Kidney tubule cell (primary cell): ENCODE results near the gene LRP10.
"Not testable (repeated sequence)": the region's sequence is repeated elsewhere in the genome, so short reads cannot be mapped to it uniquely, and the experiment has no call there.

ENCODE experiments used
- DNase-seq: peaks from one replicate; pipeline ENCODE4 v3.0.0-alpha.2; 2018; ENCODE audit warnings: low spot score

LRP10 gene

GRCh38 chr14:22887260-22887989, 15.9 kb downstream of the LRP10 start:
- DNase-seq, result peak; percentile 94

GRCh38 chr14:22887990-22888378, 16.4 kb downstream of the LRP10 start:
- no peak for DNase-seq

GRCh38 chr14:22888662-22889061, 17.1 kb downstream of the LRP10 start:
- peak; percentile 22 for DNase-seq

- no peak for DNase-seq
Measured at GRCh38 chr14:22890416-22890815, 18.9 kb downstream of the LRP10 start.

GRCh38 chr14:22892488-22892887, 20.9 kb downstream of the LRP10 start:
- no peak for DNase-seq

DNA sequence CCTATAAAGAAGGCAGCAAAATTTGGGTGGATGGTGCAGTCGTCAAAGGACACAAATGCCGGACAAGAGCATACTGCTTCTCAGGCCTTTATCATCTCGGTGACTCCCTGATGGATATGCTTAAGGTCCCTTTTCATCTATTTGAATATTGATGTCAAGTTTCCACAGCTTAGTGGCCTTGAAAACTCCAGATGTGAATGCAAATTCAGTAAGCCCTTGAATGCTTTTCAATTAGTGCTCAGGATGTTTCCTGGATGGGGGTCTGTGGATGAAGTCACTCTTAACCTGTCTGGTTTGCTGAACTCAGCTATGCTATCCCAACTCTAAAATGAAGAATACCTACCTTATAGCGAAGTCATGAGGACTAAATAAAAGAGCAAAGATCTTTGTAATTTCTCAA, 22.2 kb downstream of the LRP10 start:
- no peak for DNase-seq

DNA sequence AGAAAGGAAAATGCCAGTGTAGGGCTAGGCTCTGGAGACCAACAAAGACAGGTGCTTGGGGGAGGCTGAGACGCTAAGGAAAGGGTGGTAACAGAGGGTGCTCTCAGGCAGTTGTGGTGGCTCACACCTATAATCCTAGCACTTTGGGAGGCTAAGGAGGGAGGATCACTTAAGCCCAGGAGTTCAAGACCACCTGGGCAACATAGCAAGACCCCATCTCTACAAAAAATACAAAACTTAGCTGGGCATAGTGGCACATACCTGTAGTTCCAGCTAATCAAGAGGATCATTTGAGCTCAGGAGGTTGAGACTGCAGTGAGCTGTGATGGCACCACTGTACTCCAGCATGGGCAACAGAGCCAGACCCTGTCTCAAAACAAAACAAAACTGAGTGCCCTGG, 23.9 kb downstream of the LRP10 start:
- no peak for DNase-seq

DNA sequence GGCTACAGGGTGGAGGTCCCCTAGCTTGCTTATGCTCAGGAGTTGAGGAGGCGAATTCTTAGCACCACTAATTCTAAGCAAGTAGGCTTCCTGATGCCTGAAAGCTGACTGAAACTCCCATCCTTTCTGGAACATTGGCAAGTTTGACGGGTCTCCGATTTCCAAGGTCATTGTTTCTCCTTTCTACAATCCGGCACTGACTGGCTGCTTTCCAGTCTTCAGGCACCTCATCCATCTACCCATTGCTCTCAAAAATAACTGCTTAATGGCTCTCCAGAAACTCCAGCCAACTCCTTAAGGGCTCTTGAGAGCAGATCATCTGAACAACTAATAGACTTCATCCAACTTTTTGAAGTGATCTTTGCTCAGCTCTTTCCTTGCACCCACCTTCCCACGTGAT, 24.8 kb downstream of the LRP10 start:
- no peak for DNase-seq

DNA sequence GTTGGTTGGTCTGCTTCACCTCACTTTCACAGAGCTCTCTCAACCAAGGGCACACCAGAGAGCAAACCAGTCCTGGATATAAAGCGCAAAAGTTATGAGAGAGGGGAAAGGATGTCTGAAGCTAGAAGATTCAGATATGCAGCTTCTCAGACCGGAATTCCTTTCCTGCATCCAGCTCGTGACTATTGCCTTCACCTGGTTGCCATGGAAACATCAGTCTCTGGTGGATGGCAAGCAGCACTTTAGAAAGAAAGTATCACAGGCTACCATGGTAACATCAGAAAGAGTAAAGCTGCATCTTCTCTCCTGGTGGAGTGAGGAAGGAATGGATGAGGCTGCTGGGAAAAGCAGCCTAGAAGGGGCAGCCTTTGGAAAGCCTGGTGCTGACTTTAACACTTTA, 25.2 kb downstream of the LRP10 start:
- DNase-seq, result peak; percentile 22

GRCh38 chr14:22897357-22897756, 25.8 kb downstream of the LRP10 start:
- DNase-seq, result no peak

DNA sequence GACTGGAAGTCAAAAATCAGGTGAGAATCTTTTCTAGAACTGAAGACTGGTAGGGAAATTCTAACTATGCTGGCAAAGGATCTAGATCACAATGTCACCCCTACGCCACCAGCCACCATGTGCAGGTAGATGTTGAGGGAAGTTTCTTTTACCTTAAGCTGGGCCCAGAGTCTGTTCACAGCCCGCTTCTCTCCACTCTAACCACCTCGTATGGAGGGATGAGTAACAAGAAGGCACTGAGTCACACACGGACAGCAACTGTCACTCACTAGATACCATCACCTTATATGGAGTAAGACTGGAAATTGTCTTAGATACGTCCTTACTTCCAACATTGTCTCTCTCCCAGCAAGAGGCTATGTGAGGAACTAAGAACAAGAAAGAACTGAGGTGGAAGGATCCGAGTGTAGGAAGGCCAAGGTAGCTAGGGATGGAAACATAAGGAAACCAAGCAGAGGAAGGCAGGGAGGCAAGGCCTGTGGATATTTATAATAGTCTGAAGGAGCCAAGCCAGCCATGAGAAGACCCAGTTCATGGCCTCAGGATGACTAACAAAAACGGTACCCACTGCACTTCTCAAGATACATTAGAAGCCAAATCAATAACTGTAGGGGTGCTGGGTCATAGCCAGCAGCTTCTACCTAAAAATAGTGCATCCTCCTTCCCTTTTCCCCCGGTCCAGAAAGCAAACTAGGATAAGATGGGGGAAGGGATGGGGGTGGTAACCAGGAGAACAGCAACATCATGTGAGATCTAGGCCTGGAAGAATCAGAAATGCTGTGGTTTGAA, 27.0 kb downstream of the LRP10 start:
- DNase-seq, result peak; percentile 88

DNA sequence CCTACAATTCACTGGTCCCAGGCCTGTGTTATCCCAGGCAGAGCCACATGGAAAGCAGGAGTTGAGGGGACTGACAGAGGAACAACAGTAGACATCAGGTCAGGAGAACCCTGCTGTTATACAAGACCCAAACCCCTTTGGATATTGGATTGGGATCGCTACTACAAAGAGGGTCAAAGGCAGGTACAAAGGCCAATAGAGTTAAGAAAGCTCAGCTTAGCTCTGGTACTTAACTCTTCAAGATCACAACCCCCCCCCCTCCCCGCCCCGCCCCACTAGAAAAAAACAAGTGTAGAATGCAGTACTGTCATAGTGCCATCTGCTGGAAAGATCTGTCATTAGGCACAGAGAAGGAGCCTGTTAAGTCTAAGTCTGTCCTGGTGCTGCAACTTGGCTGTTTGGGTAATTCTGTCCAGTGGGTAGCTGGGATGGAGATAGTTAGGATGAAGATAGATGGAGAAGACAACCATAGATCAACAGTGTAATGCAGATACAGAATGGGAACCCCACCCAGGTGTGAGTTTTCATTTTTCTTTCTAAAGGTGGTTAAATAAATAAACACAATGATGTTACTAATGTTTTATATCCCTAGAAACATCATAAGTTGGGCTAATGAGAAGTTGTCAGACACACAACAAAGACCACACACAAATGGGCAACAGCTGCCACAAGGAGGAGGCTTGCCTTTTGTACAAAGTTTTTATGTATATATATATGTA, 28.7 kb downstream of the LRP10 start:
- peak; percentile 64 for DNase-seq

- DNase-seq, result no peak
Measured at GRCh38 chr14:22901799-22902198, 30.3 kb downstream of the LRP10 start.

GRCh38 chr14:22903742-22904087, 32.2 kb downstream of the LRP10 start:
- DNase-seq, result no peak

DNA sequence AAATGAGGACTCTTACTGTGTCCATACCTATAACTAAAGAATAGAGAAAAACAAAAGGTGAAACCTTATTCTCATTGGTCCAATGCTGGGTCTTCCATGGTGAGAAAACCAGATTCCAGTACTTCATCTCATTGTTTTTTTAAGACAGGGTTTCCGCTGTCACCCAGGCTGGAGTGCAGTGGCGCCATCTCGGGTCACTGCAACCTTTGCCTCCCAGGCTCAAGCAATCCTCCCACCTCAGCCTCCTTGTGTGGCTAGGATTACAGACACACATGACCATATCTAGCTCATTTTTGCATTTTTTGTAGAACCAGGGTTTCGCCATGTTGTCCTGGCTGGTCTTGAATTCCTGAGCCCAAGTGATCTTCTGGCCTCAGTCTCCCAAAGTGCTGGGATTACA, 34.1 kb downstream of the LRP10 start:
- DNase-seq, result no peak

DNA sequence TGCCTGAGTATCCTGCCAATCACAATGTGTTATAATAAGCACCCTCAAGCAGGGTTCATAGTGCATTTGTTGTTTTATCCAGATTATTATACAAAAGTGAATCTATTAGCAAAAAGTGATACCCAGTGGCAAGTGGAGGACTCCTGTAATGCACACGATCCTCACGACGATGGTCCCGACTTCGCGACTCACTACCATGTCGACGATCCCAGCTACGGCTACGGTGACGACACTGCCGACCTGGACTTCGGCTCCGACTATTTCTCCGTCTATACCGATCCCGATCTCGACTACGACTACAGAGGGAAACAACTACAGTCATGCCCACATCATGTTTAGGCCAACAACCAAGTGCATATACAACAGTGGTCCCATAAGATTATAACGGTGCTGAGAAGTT, 34.5 kb downstream of the LRP10 start:
- DNase-seq, result no peak

GRCh38 chr14:22907429-22907828, 35.9 kb downstream of the LRP10 start:
- no peak for DNase-seq

DNA sequence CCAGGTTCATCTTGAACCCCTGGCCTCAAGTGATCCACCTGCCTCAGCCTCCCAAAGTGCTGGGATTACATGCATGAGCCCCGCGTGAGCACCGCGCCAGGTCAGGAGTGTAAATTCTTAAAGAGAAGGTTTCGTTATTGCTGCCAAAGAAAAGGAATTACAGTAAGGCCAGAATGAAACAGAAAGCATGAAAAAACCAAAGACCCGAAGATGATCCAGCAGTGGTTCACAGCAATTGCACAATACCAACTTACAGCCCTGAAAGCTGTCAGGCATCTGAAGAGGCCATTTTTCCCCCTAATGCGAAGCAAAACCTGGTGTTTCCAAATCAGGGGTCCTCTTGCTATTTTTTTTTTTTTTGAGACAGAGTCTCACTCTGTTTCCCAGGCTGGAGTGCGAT, 37.1 kb downstream of the LRP10 start:
- DNase-seq, result no peak

GRCh38 chr14:22910916-22911315, 39.4 kb downstream of the LRP10 start:
- DNase-seq, result no peak

- not testable (repeated sequence) for DNase-seq
Measured at GRCh38 chr14:22914836-22915235, 43.3 kb downstream of the LRP10 start.

DNA sequence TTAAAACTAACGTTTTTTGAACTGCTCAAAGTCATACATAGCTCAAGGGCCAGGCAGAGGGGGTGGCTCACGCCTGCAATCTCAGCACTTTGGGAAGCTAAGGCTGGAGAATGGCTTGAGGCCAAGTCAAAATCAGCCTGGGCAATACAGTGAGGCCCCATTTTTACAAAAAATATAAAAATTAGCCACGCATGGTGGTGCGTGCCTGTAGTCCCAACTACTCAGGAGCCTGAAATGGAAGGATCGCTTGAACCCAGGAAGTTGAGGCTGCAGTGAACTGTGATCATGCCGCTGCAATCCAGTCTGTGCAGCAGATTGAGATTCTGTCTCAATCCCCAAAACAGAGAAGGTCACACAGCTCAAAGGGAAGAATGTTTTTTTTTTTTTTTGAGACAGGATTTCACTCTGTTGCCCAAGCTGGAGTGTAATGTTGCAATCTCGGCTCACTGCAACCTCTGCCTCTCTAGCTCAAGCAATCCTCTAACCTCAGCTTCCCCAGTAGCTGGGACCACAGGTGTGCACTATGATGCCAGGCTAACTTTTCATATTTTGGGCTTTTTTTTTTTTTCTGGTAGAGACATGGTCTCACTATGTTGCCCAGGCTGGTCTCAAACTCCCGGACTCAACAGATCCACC, 44.5 kb downstream of the LRP10 start:
- DNase-seq, result no peak

DNA sequence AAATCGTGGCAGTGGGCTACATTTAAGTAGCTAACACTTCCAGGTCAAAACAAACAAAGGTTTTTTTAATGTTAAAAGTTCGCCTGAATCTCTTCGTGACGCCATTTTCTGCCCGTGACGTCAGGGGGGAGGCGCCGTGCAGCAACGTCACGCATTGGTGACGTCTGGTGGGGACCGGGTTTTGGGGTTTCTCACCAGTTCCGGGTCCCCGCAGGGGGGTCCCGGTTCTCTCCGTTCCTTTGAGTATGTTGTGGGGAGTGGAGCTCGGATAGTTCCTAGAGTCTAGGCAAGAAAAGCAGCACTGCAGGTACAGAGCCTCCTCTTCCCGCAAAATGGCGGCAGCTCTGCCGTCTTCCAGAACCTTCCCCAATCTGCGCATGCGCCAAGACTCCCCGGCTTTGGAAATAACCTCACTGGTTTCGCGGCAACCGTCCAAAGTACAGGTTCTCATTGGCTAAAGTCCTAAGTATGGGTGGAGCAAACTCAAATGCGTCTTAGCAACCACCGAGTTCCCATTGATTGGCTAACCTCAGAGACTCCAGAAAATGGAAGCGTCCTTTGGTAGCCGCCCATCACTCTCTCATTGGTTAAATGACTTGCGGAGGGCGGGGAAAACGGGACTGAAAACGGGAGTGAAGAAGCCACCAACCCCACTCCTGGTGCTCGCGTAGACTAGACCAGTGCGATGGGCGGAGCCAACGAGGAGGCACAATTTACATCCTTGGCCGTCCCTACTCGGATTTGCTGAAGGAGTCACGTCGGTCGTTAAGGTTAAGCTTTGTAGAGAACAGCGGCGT, 47.5 kb downstream of the LRP10 start, which contains the start of gene RBM23:
TSS of gene RBM23 (minus strand) at position 346 of the 797 bp plus-strand sequence.
- peak; percentile 100 for DNase-seq
